ENCODE results near the gene CACNG1. TPM values are rescaled to one million over a fixed set of nuclear protein-coding genes. Genes with fewer than 3 reads are reported as not detected.

Gene CACNG1
- total and polyA plus RNA-seq, 8 donors = not detected

DNA sequence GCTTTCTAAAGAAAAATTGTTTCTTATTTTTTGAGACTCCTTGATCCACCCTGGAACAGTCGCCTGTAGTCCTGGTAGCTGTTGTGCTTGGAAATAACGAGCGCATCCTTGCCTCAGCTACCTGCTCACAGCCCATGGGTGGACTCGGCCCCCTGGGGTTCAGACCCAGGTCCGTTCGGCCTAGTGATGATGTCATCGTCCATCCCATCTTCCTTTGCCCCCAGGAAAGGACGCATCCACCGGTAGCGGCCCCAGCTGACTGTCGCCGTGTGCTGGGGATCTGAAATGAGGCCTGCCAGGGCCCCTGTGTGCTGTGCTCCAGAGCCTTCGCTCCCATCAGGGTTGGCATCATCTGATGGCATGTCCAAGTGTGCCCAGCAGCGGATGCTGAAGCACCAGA is 12.0 kb upstream of the CACNG1 start:
- TF ChIP-seq CTCF (IDR thresholded peaks at IDR 0.05) = no peak

GRCh38 chr17:67032985-67033384 is 11.4 kb upstream of the CACNG1 start:
- Histone ChIP-seq H3K9me3 (no peaks in the 10 kb centered on the region), H3K36me3 (no peaks in the 10 kb centered on the region), H3K27me3 (no peaks in the 10 kb centered on the region), H3K4me1 (no peaks in the 10 kb centered on the region), H3K4me3 (no peak overlapping the region), H3K27ac (no peak overlapping the region)
- no peak for TF ChIP-seq CTCF (IDR thresholded peaks at IDR 0.05)
- intact Hi-C loops (cut with DNase I) = no loop called here
- DNase-seq (no peak), ATAC-seq (no peak)

More for the DNA sequence above, 12.0 kb upstream of the CACNG1 start:
- DNase-seq = no peak
- H3K4me1 ChIP-seq = no peaks in the 10 kb centered on the region
- no peaks in the 10 kb centered on the region for H3K36me3 ChIP-seq
- no peaks in the 10 kb centered on the region for H3K9me3 ChIP-seq
- H3K27me3 ChIP-seq = no peaks in the 10 kb centered on the region
- H3K4me3 ChIP-seq = no peak overlapping the region
- intact Hi-C loops (cut with DNase I) = no loop called here
- no peak for ATAC-seq
- H3K27ac ChIP-seq = no peak overlapping the region

DNA sequence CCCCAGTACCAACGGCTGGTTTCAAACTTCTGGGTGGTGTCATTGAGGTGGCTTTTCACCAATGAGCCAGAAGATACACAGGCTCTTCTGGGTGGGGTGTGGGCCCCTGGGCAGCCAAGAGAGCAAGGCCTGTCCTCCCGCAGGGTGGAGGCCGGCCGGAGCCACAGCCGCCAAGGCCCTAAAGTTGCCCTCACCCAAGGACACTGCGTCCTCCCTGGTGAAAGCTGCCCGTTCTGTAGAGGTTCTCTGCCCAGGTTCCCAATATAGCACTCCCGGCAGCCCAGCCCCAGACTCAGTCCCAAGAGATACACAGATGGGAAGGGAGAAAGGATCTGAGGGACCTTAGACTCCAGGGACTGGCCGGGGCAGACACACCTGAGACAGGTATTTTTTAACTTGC is 10.7 kb upstream of the CACNG1 start:
- no peak overlapping the region for H3K4me3 ChIP-seq
- H3K4me1 ChIP-seq = no peaks in the 10 kb centered on the region
- ATAC-seq = no peak
- H3K27me3 ChIP-seq = no peaks in the 10 kb centered on the region
- no peaks in the 10 kb centered on the region for H3K9me3 ChIP-seq
- no peak overlapping the region for H3K27ac ChIP-seq
- intact Hi-C loops (cut with DNase I) = no loop called here
- DNase-seq = no peak
- no peaks in the 10 kb centered on the region for H3K36me3 ChIP-seq
- TF ChIP-seq CTCF (IDR thresholded peaks at IDR 0.05) = no peak

DNA sequence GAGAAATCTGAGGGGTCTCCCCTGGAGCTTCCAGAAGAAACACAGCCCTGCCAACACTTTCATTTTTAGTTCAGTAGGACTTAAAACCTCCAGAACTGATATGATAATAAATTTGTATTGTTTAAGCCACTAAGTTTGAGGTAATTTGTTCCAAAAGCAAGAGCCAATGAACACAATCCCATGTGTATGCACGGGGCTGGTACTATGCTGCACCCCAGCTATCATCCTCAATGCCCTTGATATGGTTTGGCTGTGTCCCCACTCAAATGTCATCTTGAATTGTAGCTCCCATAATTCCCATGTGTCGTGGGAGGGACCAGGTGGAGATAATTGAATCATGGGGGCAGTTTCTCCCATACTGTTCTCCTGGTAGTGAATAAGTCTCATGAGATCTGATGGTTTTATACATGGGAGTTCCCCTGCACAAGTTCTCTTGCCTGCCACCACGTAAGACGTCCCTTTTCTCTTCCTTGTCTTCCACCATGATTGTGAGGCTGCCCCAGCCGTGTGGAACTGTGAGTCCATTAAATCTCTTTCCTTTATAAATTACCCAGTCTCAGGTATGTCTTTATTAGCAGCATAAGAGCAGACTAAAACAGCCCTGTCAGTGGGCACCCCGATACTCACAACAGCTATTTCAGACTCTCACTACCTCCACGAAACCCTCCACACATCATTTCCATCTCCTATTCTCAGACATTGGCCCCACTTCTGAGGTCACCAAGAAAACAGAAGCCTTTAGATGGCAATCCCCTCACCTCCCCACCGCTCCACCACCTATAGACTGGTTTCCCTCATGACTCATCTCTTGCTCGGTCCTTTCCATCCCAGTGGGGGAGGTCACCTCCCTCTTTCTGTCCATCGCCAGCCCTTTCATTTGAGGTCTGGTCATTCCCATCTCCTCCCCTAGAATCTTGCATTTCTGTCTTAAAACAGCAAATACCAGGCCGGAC is 8.9 kb upstream of the CACNG1 start:
- H3K27ac ChIP-seq = no peak overlapping the region
- DNase-seq (no peak), ATAC-seq (no peak)
- no peaks in the 10 kb centered on the region for H3K36me3 ChIP-seq
- no peak for TF ChIP-seq CTCF (IDR thresholded peaks at IDR 0.05)
- H3K4me3 ChIP-seq = no peak overlapping the region
- no peaks in the 10 kb centered on the region for H3K27me3 ChIP-seq
- intact Hi-C loops (cut with DNase I) = no loop called here
- H3K9me3 ChIP-seq = no peaks in the 10 kb centered on the region
- H3K4me1 ChIP-seq = no peaks in the 10 kb centered on the region

GRCh38 chr17:67038861-67039365 is 5.4 kb upstream of the CACNG1 start:
- Histone ChIP-seq H3K4me1 (no peaks in the 10 kb centered on the region), H3K4me3 (no peak overlapping the region), H3K36me3 (no peaks in the 10 kb centered on the region), H3K27me3 (no peaks in the 10 kb centered on the region), H3K9me3 (no peaks in the 10 kb centered on the region), H3K27ac (no peak overlapping the region)
- no peak for ATAC-seq
- DNase-seq = no peak
- TF ChIP-seq CTCF (IDR thresholded peaks at IDR 0.05) = no peak
- intact Hi-C loops (cut with DNase I) = no loop called here

Data from left lung (tissue), 10 donors.